Cardiac fibroblast (primary cell): ENCODE results near the gene CHMP6.

Source experiments
- DNase-seq, 2 donors: peaks; one replicate each; pipeline versions ENCODE4 v3.0.0 to v3.0.0-alpha.2; 2010; ENCODE audit warnings: low read depth in 2 of 2
- H3K4me3 ChIP-seq, 2 donors: replicated peaks in 1 of 2; 1 replicate in 1 of 2; 2 replicates in 1 of 2; pipeline ENCODE4 v1.5.1; 2011; ENCODE audit warnings: low read depth in 2 of 2, low read length in 2 of 2, mild to moderate bottlenecking in 2 of 2, moderate library complexity in 1 of 2
- TF ChIP-seq, protein P1 (sequence below): IDR thresholded peaks from one replicate; pipeline ENCODE4 v1.5.1; 2011; ENCODE audit warnings: low read depth, mild to moderate bottlenecking, low read length, inconsistent platforms

CHMP6 gene

DNA sequence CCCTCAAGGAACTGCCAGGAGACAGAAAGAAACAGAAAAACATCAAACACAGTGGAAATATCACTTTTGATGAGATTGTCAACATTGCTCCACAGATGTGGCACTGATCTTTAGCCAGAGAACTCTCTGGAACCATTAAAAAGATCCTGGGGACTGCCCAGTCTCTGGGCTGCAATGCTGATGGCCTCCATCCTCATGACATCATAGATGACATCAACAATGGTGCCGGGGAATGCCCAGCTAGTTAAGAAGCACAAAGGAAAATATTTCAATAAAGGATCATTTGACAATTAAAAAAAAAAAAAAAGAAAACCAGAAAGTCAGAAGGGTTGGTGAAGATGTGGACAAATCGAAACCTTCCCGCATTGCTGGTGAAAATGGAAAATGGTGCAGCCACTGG, 14.9 kb upstream of the CHMP6 start:
- H3K4me3 ChIP-seq = no peak overlapping the region
- DNase-seq = no peak
- TF ChIP-seq, protein P1, sequence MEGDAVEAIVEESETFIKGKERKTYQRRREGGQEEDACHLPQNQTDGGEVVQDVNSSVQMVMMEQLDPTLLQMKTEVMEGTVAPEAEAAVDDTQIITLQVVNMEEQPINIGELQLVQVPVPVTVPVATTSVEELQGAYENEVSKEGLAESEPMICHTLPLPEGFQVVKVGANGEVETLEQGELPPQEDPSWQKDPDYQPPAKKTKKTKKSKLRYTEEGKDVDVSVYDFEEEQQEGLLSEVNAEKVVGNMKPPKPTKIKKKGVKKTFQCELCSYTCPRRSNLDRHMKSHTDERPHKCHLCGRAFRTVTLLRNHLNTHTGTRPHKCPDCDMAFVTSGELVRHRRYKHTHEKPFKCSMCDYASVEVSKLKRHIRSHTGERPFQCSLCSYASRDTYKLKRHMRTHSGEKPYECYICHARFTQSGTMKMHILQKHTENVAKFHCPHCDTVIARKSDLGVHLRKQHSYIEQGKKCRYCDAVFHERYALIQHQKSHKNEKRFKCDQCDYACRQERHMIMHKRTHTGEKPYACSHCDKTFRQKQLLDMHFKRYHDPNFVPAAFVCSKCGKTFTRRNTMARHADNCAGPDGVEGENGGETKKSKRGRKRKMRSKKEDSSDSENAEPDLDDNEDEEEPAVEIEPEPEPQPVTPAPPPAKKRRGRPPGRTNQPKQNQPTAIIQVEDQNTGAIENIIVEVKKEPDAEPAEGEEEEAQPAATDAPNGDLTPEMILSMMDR = no peak

- no peak for DNase-seq
- TF ChIP-seq, protein P1 = no peak
- H3K4me3 ChIP-seq = no peak overlapping the region
Observed at GRCh38 chr17:80977172-80977571, 14.5 kb upstream of the CHMP6 start.

GRCh38 chr17:80978499-80979497, 12.8 kb upstream of the CHMP6 start:
- peak in 1 of 2 donors; percentile 24 for DNase-seq
- TF ChIP-seq, protein P1 = no peak

GRCh38 chr17:80979547-80980378, 11.9 kb upstream of the CHMP6 start:
- TF ChIP-seq, protein P1 = no peak
- H3K4me3 ChIP-seq = no peak overlapping the region
- no peak for DNase-seq

More at GRCh38 chr17:80978499-80979497, 12.8 kb upstream of the CHMP6 start:
- H3K4me3 ChIP-seq = no peak overlapping the region

GRCh38 chr17:80980397-80981061, 11.1 kb upstream of the CHMP6 start:
- DNase-seq = peak in 1 of 2 donors; percentile 53
- TF ChIP-seq, protein P1 = no peak
- no peak overlapping the region for H3K4me3 ChIP-seq
